ENCODE measurements around the gene TLE4. TPM values are rescaled to one million over a fixed set of nuclear protein-coding genes. Genes with fewer than 3 reads are reported as not detected.
A peak's percentile ranks its signal among the peaks of the same experiment; 100 is the strongest.

TLE4 gene
- total and polyA plus RNA-seq, 10 of the 15 experiments (the other 5 are each of a cell fraction or from before 2014, with no cell fraction given): 5.3 to 53.3 (median 23.3) TPM

DNA sequence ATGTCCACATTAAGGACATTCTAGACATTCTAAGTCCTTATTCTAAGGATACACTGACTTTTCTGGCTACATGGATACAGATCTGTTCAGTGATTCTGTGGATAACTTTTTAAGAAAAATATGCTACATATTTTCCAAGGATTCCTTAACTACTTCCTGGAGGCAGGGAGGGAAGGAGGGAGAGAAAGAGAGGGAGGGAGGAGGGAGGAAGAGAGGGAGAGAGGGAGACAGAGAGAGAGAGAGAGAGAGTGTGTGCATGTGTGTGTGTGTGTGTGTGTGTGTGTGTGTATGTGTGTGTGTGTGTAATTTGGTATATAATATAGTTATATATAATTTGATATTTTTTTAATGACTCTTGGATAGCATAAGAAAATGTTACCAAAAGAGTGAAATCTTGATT is 109.8 kb downstream of the TLE4 start (continued):
- TF ChIP-seq, protein P1, sequence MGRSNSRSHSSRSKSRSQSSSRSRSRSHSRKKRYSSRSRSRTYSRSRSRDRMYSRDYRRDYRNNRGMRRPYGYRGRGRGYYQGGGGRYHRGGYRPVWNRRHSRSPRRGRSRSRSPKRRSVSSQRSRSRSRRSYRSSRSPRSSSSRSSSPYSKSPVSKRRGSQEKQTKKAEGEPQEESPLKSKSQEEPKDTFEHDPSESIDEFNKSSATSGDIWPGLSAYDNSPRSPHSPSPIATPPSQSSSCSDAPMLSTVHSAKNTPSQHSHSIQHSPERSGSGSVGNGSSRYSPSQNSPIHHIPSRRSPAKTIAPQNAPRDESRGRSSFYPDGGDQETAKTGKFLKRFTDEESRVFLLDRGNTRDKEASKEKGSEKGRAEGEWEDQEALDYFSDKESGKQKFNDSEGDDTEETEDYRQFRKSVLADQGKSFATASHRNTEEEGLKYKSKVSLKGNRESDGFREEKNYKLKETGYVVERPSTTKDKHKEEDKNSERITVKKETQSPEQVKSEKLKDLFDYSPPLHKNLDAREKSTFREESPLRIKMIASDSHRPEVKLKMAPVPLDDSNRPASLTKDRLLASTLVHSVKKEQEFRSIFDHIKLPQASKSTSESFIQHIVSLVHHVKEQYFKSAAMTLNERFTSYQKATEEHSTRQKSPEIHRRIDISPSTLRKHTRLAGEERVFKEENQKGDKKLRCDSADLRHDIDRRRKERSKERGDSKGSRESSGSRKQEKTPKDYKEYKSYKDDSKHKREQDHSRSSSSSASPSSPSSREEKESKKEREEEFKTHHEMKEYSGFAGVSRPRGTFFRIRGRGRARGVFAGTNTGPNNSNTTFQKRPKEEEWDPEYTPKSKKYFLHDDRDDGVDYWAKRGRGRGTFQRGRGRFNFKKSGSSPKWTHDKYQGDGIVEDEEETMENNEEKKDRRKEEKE (IDR thresholded peaks at IDR 0.05): no peak
- TF ChIP-seq RFX5 (IDR thresholded peaks at IDR 0.05; ENCODE audit: low read depth, low read length) (no peak), SREBF1 (IDR thresholded peaks at IDR 0.05; ENCODE audit: low read length) (no peak), HDGF (IDR thresholded peaks at IDR 0.05) (no peak)
- TF ChIP-seq, protein P2, sequence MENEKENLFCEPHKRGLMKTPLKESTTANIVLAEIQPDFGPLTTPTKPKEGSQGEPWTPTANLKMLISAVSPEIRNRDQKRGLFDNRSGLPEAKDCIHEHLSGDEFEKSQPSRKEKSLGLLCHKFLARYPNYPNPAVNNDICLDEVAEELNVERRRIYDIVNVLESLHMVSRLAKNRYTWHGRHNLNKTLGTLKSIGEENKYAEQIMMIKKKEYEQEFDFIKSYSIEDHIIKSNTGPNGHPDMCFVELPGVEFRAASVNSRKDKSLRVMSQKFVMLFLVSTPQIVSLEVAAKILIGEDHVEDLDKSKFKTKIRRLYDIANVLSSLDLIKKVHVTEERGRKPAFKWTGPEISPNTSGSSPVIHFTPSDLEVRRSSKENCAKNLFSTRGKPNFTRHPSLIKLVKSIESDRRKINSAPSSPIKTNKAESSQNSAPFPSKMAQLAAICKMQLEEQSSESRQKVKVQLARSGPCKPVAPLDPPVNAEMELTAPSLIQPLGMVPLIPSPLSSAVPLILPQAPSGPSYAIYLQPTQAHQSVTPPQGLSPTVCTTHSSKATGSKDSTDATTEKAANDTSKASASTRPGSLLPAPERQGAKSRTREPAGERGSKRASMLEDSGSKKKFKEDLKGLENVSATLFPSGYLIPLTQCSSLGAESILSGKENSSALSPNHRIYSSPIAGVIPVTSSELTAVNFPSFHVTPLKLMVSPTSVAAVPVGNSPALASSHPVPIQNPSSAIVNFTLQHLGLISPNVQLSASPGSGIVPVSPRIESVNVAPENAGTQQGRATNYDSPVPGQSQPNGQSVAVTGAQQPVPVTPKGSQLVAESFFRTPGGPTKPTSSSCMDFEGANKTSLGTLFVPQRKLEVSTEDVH (IDR thresholded peaks at IDR 0.05; ENCODE audit: low read depth, partially characterized antibody): no peak

DNA sequence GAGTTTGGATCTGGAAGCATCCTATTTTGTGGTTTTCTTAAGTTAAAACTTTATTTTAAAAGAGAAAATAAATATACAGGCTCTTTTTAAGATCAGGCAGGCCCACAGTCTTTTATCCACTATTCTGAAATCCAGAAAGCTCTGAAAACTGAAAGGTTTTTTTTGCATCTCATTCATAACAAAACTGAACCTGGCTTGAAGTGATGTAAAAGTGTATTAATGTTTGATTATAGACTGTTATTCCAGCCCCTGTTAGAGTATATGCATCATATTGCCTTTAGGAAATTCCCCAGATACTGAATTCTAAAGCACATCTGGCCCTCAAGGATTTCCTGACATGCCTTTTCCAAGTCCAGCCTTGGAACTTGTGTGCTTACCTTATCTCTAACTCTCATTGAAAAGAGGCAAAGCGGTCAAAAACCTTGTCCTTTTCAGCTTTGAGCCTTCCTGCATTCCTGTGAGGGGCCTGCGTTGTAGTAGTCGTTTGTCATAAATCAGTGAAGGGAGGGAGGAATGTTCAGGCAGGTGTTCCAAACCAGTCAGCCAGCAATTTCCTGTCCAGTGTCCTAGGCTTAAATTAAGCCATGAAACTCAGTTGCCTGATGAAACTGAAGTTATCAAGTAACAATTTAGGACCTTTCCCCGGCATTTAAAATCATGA is 110.4 kb downstream of the TLE4 start:
- Histone ChIP-seq H3K27ac (ENCODE audit: control insufficient read depth, insufficient read depth) (no peak overlapping the region), H3K27me3 (replicated peaks in 1 of 2; ENCODE audit: control insufficient read depth in 2 of 2, insufficient read depth in 2 of 2, low read length in 1 of 2) (no peaks in the 10 kb centered on the region), H3K4me1 (ENCODE audit: control insufficient read depth, insufficient read depth, low read length) (no peaks in the 10 kb centered on the region; the same call in 1 of the 2 replicates), H3K36me3 (ENCODE audit: control insufficient read depth in 2 of 2, insufficient read depth in 2 of 2, low read length in 1 of 2) (peaks cover 0 to 4% of the 10 kb centered on the region in 2 experiments; a peak in 1 of 4 replicates), H4K20me1 (ENCODE audit: control insufficient read depth, insufficient read depth) (no peaks in the 10 kb centered on the region), H2AFZ (ENCODE audit: control insufficient read depth, low read depth, low read length) (no peak overlapping the region), H3K9me3 (replicated peaks; ENCODE audit: control insufficient read depth, insufficient read depth, low read length) (no peaks in the 10 kb centered on the region), H3K4me2 (ENCODE audit: control insufficient read depth, insufficient read depth) (no peak overlapping the region), H3K4me3 (no peak overlapping the region), H3K9ac (ENCODE audit: control insufficient read depth, insufficient read depth, low read length) (no peak overlapping the region), H3K79me2 (ENCODE audit: control insufficient read depth, insufficient read depth, low read length) (no peaks in the 10 kb centered on the region)
- BruUV-seq (replicated peaks): no TSS peak
- intact Hi-C loops (cut with micrococcal nuclease; ENCODE audit: unreplicated experiment) (no loop called here), in situ Hi-C loops (cut with MboI) (no loop called here)
- DNase-seq (ENCODE audit: low read depth, low spot score) (no peak), FAIRE-seq (no peak), ATAC-seq (peak; percentile 38)
- RAD21 ChIA-PET (ENCODE audit: unreplicated experiment): no interaction called here
- WGBS (ENCODE audit: insufficient coverage, insufficient replicate concordance, low lambda C conversion rate, missing lambda C conversion rate): 100% methylated on average over 4 of the region's 4 CpGs
- SMC1A ChIA-PET (ENCODE audit: uncharacterized antibody, unreplicated experiment): interaction anchor here (1.0 kb wide), 1 partner anchor 50 kb away, joined by 3 read pairs; no protein-coding TSS in a partner anchor
- POLR2A ChIA-PET: interaction anchor here (0.6 to 1.1 kb wide), 2 partner anchors 13 to 27 kb away, joined by 3 to 4 read pairs; no protein-coding TSS in a partner anchor
- CTCF ChIA-PET: no interaction called here
- TF ChIP-seq KDM1A (IDR thresholded peaks at IDR 0.05; ENCODE audit: borderline replicate concordance) (no peak), GABPA (IDR thresholded peaks at IDR 0.05; ENCODE audit: low read depth) (no peak), JUNB (IDR thresholded peaks at IDR 0.05) (peak; percentile 49), EGR1 (IDR thresholded peaks at IDR 0.05; ENCODE audit: borderline replicate concordance in 1 of 2, low read depth in 2 of 2, low read length in 2 of 2) (no peak), ZZZ3 (IDR thresholded peaks at IDR 0.05; ENCODE audit: control insufficient read depth, insufficient read length, low read depth) (no peak)
- TF ChIP-seq, protein P3, sequence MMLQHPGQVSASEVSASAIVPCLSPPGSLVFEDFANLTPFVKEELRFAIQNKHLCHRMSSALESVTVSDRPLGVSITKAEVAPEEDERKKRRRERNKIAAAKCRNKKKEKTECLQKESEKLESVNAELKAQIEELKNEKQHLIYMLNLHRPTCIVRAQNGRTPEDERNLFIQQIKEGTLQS (IDR thresholded peaks at IDR 0.05; ENCODE audit: borderline replicate concordance, extremely low read depth, low read depth, low read length): no peak
